ENCODE data around the gene ARRDC1. TPM values are rescaled to one million over a fixed set of nuclear protein-coding genes. Genes with fewer than 3 reads are reported as not detected.
"Not testable (repeated sequence)": the region's sequence is repeated elsewhere in the genome, so short reads cannot be mapped to it uniquely, and the experiment has no call there.

The ARRDC1 gene
- total RNA-seq, 6 experiments from 2014 or later, result 15.9 to 18.2 (median 17.1) TPM

- Mint-ChIP-seq H3K4me3 (peak within 1 kb of the TSS; percentile 96), H3K27ac (peak within 1 kb of the TSS; percentile 91), H3K4me1 (ENCODE audit: low read depth) (peaks cover 33% of the 10 kb centered on the region), H3K36me3 (ENCODE audit: low read depth) (peaks cover 15% of the 10 kb centered on the region), H3K9me3 (no peaks in the 10 kb centered on the region), H3K27me3 (ENCODE audit: insufficient read depth) (peaks cover 6% of the 10 kb centered on the region)
- TF ChIP-seq, protein P1, sequence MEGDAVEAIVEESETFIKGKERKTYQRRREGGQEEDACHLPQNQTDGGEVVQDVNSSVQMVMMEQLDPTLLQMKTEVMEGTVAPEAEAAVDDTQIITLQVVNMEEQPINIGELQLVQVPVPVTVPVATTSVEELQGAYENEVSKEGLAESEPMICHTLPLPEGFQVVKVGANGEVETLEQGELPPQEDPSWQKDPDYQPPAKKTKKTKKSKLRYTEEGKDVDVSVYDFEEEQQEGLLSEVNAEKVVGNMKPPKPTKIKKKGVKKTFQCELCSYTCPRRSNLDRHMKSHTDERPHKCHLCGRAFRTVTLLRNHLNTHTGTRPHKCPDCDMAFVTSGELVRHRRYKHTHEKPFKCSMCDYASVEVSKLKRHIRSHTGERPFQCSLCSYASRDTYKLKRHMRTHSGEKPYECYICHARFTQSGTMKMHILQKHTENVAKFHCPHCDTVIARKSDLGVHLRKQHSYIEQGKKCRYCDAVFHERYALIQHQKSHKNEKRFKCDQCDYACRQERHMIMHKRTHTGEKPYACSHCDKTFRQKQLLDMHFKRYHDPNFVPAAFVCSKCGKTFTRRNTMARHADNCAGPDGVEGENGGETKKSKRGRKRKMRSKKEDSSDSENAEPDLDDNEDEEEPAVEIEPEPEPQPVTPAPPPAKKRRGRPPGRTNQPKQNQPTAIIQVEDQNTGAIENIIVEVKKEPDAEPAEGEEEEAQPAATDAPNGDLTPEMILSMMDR (IDR thresholded peaks at IDR 0.05), result no peak; the same call in 1 of the 2 replicates
- peak; percentile 60 for DNase-seq
These were observed 12.9 kb downstream of the ARRDC1 start, which contains the start of gene EHMT1 for GRCh38 chr9:137618105-137619067. TSS of gene EHMT1 (plus strand) at chr9:137619005. CDS start at chr9:137619029, 24 bp downstream.

- H3K9me3 Mint-ChIP-seq, result no peaks in the 10 kb centered on the region
- peak; percentile 27 for DNase-seq
- TF ChIP-seq, protein P1 (IDR thresholded peaks at IDR 0.05), result no peak
- H3K27ac Mint-ChIP-seq, result peak overlapping the region; percentile 91
- H3K27me3 Mint-ChIP-seq (ENCODE audit: insufficient read depth), result peaks cover 6% of the 10 kb centered on the region
- peak overlapping the region; percentile 96 for H3K4me3 Mint-ChIP-seq
- H3K4me1 Mint-ChIP-seq (ENCODE audit: low read depth), result peaks cover 31% of the 10 kb centered on the region
- H3K36me3 Mint-ChIP-seq (ENCODE audit: low read depth), result peaks cover 19% of the 10 kb centered on the region
These were observed 14.0 kb downstream of the ARRDC1 start for GRCh38 chr9:137619240-137620047.

DNA sequence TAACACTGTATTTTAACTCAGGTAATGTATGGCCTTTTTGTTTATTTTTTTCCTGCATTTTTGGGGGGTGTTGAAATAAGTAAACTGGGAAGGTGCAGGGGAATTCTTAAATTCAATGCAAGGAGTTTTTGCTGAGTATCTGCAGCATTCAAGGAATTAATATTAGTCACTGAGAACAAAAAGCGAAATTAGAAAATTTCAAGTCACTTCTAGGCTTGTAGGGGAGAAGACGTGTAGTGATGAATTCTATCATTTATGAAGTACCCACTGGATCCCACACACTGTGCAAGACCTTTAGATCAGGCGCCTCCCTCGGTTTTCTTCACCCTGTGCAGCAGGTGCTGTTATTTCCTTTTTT is 14.5 kb downstream of the ARRDC1 start:
- DNase-seq, result no peak
- no peaks in the 10 kb centered on the region for H3K9me3 Mint-ChIP-seq
- TF ChIP-seq, protein P1 (IDR thresholded peaks at IDR 0.05), result no peak
- H3K27me3 Mint-ChIP-seq (ENCODE audit: insufficient read depth), result peaks cover 7% of the 10 kb centered on the region
- peaks cover 16% of the 10 kb centered on the region for H3K36me3 Mint-ChIP-seq (ENCODE audit: low read depth)
- H3K27ac Mint-ChIP-seq, result peak overlapping the region; percentile 91
- H3K4me3 Mint-ChIP-seq, result peak overlapping the region; percentile 96
- H3K4me1 Mint-ChIP-seq (ENCODE audit: low read depth), result peaks cover 31% of the 10 kb centered on the region

DNA sequence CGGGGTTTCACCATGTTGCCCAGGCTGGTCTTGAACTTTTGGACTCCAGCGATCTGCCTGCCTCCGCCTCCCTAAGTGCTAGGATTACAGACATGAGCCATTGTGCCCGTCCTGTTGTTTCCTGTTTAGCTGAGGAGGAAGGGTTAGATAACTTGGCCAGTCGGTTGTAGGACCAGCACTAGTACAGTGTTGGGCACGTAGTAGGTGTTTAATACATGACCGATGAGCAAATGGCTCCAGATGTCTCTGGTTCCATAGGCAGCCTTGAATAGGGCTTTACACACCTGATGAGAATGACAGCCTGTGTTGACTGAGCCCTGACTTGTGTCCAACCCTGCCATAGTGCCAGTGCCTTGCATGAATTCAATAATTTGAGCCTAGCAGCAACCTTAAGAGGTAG is 15.1 kb downstream of the ARRDC1 start:
- TF ChIP-seq, protein P1 (IDR thresholded peaks at IDR 0.05), result no peak
- no peaks in the 10 kb centered on the region for H3K9me3 Mint-ChIP-seq
- H3K27ac Mint-ChIP-seq, result no peak overlapping the region
- peaks cover 7% of the 10 kb centered on the region for H3K27me3 Mint-ChIP-seq (ENCODE audit: insufficient read depth)
- H3K4me1 Mint-ChIP-seq (ENCODE audit: low read depth), result peaks cover 31% of the 10 kb centered on the region
- H3K36me3 Mint-ChIP-seq (ENCODE audit: low read depth), result peaks cover 16% of the 10 kb centered on the region
- H3K4me3 Mint-ChIP-seq, result peak overlapping the region; percentile 96
- no peak for DNase-seq

DNA sequence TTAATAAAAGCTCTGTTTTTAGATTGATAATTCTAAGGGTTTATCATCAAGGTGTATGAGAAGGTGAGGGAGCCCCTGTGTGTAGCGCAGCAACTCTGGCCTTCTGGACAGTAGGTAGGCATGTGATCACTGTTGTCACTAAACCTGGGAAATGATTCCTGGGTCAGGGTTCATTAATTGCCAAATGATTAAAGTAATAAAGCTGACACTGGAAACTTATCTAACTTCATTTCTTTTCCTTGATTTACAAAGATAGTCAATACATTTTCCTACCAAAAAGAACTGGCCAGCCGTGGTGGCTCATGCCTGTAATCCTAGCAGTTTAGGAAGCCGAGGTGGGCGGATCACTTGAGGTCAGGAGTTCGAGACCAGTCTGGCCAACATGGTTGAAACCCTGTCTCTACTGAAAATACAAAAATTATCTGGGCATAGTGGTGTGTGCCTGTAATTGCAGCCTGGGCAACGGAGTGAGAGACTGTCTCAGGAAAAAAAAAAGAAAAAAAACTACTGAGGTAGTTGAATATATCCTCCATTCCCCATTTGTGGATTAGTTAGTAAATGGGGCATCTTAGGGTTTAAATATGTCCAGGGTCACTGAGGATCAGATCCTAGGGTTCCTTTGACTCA is 15.8 kb downstream of the ARRDC1 start:
- peak; percentile 42 for DNase-seq
- Mint-ChIP-seq H3K4me3 (no peak overlapping the region; the same call in 1 of the 2 replicates), H3K27me3 (ENCODE audit: insufficient read depth) (peaks cover 7% of the 10 kb centered on the region), H3K27ac (peak overlapping the region; percentile 31; the same call in 1 of the 2 replicates), H3K4me1 (ENCODE audit: low read depth) (peaks cover 31% of the 10 kb centered on the region), H3K36me3 (ENCODE audit: low read depth) (peaks cover 16% of the 10 kb centered on the region), H3K9me3 (no peaks in the 10 kb centered on the region)
- TF ChIP-seq, protein P1 (IDR thresholded peaks at IDR 0.05), result peak; percentile 72

GRCh38 chr9:137622211-137622610 is 16.7 kb downstream of the ARRDC1 start:
- H3K27ac Mint-ChIP-seq, result peak overlapping the region; percentile 43
- peaks cover 29% of the 10 kb centered on the region for H3K4me1 Mint-ChIP-seq (ENCODE audit: low read depth)
- not testable (repeated sequence) for H3K27me3 Mint-ChIP-seq (ENCODE audit: insufficient read depth); H3K4me3 Mint-ChIP-seq; DNase-seq; H3K9me3 Mint-ChIP-seq
- H3K36me3 Mint-ChIP-seq (ENCODE audit: low read depth), result peaks cover 15% of the 10 kb centered on the region

Data from HFFc6 (cell line).